Mesodermal cell (in vitro differentiated cells): Measurements from ENCODE around the gene TTC28.

Experiments used
- H3K27ac ChIP-seq: 2 replicates; pipeline ENCODE4 v1.7.0; 2013; ENCODE audit warnings: mild to moderate bottlenecking, low read depth, low read length, moderate library complexity; ENCODE audit not compliant: severe bottlenecking
- H3K36me3 ChIP-seq: 2 replicates; pipeline ENCODE4 v1.7.1; 2013; ENCODE audit warnings: mild to moderate bottlenecking, low read length, moderate library complexity; ENCODE audit not compliant: control insufficient read depth, insufficient read depth
- H3K4me1 ChIP-seq: one replicate; pipeline ENCODE4 v1.7.1; 2013; ENCODE audit warnings: mild to moderate bottlenecking, low read length; ENCODE audit not compliant: insufficient read depth, control insufficient read depth, poor library complexity, severe bottlenecking
- H3K4me3 ChIP-seq: 2 replicates; pipeline ENCODE4 v1.7.0; 2013; ENCODE audit warnings: low read length, control low read depth, mild to moderate bottlenecking; ENCODE audit not compliant: insufficient read depth, poor library complexity, severe bottlenecking; ENCODE audit errors: extremely low read depth
- H3K9me3 ChIP-seq: 2 replicates; pipeline ENCODE4 v1.7.1; 2013; ENCODE audit warnings: mild to moderate bottlenecking, low read length, moderate library complexity; ENCODE audit not compliant: control insufficient read depth
- WGBS, 2 experiments: methylation state at CpG; one replicate each; pipeline ENCODE4 v1.1.5; 2013; ENCODE audit warnings: missing lambda C conversion rate in 2 of 2; ENCODE audit not compliant: insufficient coverage in 2 of 2; 5-methylcytosine and 5-hydroxymethylcytosine counted together

Gene TTC28

GRCh38 chr22:27987557-27987956, 692.1 kb downstream of the TTC28 start:
- Histone ChIP-seq H3K36me3 (peaks cover 61% of the 10 kb centered on the region), H3K4me1 (peaks cover 17% of the 10 kb centered on the region), H3K9me3 (no peaks in the 10 kb centered on the region), H3K4me3 (no peak overlapping the region), H3K27ac (peak overlapping the region; percentile 24)
- 83 to 86% methylated on average over 5 to 6 of the region's 6 CpGs for WGBS, 2 experiments

- Histone ChIP-seq H3K4me3 (no peak overlapping the region), H3K9me3 (no peaks in the 10 kb centered on the region), H3K4me1 (peaks cover 17% of the 10 kb centered on the region), H3K36me3 (peaks cover 63% of the 10 kb centered on the region), H3K27ac (peak overlapping the region; percentile 24)
- 90 to 100% methylated on average over 2 to 3 of the region's 5 CpGs for WGBS, 2 experiments
Measured at GRCh38 chr22:27986937-27987336, 692.7 kb downstream of the TTC28 start.

- Histone ChIP-seq H3K4me1 (peaks cover 17% of the 10 kb centered on the region), H3K36me3 (peaks cover 64% of the 10 kb centered on the region), H3K27ac (no peak overlapping the region), H3K4me3 (no peak overlapping the region), H3K9me3 (no peaks in the 10 kb centered on the region)
- 87 to 94% methylated on average over 3 to 5 of the region's 5 CpGs for WGBS, 2 experiments
Measured at GRCh38 chr22:27986459-27986858, 693.2 kb downstream of the TTC28 start.

- WGBS, 2 experiments, result 93 to 95% methylated on average over 10 to 11 of the region's 12 CpGs
- Histone ChIP-seq H3K36me3 (peaks cover 62% of the 10 kb centered on the region), H3K4me3 (no peak overlapping the region), H3K4me1 (peaks cover 17% of the 10 kb centered on the region), H3K9me3 (no peaks in the 10 kb centered on the region), H3K27ac (no peak overlapping the region)
Measured at GRCh38 chr22:27985323-27986275, 694.0 kb downstream of the TTC28 start.

GRCh38 chr22:27984723-27985122, 694.9 kb downstream of the TTC28 start:
- no peaks in the 10 kb centered on the region for H3K9me3 ChIP-seq
- no peak overlapping the region for H3K4me3 ChIP-seq
- H3K36me3 ChIP-seq, result peaks cover 58% of the 10 kb centered on the region
- peaks cover 17% of the 10 kb centered on the region for H3K4me1 ChIP-seq
- no peak overlapping the region for H3K27ac ChIP-seq
- WGBS, 2 experiments, result 96 to 98% methylated on average over 9 of the region's 9 CpGs

- no peak overlapping the region for H3K4me3 ChIP-seq
Measured at GRCh38 chr22:27984001-27984695, 695.5 kb downstream of the TTC28 start.

GRCh38 chr22:27983361-27983791, 696.3 kb downstream of the TTC28 start:
- 97 to 99% methylated on average over 12 of the region's 15 CpGs for WGBS, 2 experiments
- Histone ChIP-seq H3K4me3 (no peak overlapping the region), H3K27ac (no peak overlapping the region), H3K4me1 (peaks cover 17% of the 10 kb centered on the region), H3K9me3 (no peaks in the 10 kb centered on the region), H3K36me3 (peaks cover 48% of the 10 kb centered on the region)

More at GRCh38 chr22:27984001-27984695, 695.5 kb downstream of the TTC28 start:
- Histone ChIP-seq H3K4me1 (peaks cover 17% of the 10 kb centered on the region), H3K36me3 (peaks cover 52% of the 10 kb centered on the region), H3K27ac (no peak overlapping the region), H3K9me3 (no peaks in the 10 kb centered on the region)
- 86 to 93% methylated on average over 9 to 10 of the region's 10 CpGs for WGBS, 2 experiments

GRCh38 chr22:27982630-27983180, 696.9 kb downstream of the TTC28 start:
- no peak overlapping the region for H3K27ac ChIP-seq
- WGBS, 2 experiments, result 95 to 97% methylated on average over 16 to 20 of the region's 20 CpGs
- H3K4me1 ChIP-seq, result peaks cover 13% of the 10 kb centered on the region
- H3K4me3 ChIP-seq, result no peak overlapping the region
- no peaks in the 10 kb centered on the region for H3K9me3 ChIP-seq
- peaks cover 48% of the 10 kb centered on the region for H3K36me3 ChIP-seq

GRCh38 chr22:27982106-27982505, 697.5 kb downstream of the TTC28 start:
- 94 to 95% methylated on average over 8 to 15 of the region's 15 CpGs for WGBS, 2 experiments
- Histone ChIP-seq H3K4me1 (peaks cover 7% of the 10 kb centered on the region), H3K36me3 (peaks cover 48% of the 10 kb centered on the region), H3K4me3 (no peak overlapping the region), H3K27ac (no peak overlapping the region), H3K9me3 (no peaks in the 10 kb centered on the region)

- 53 to 80% methylated on average over 1 to 3 of the region's 7 CpGs for WGBS, 2 experiments
- no peak overlapping the region for H3K27ac ChIP-seq
- peaks cover 34% of the 10 kb centered on the region for H3K36me3 ChIP-seq
- no peak overlapping the region for H3K4me3 ChIP-seq
- no peaks in the 10 kb centered on the region for H3K9me3 ChIP-seq
- H3K4me1 ChIP-seq, result no peaks in the 10 kb centered on the region
Measured at GRCh38 chr22:27980424-27981148, 699.1 kb downstream of the TTC28 start.
